Loucy (cell line): ENCODE measurements around the gene TBX1.

ENCODE experiments used
- EZH2phosphoT487 ChIP-seq: fragments of 200-600 bp; IDR thresholded peaks from 2 replicates; pipeline ENCODE4 v1.6.1; 2018; ENCODE audit warnings: antibody characterized with exemption, mild to moderate bottlenecking, moderate library complexity, borderline replicate concordance
- TF ChIP-seq, protein P1 (sequence below): fragments of 200-600 bp; sonication (generic); conservative IDR thresholded peaks from 2 replicates; pipeline ENCODE4 v1.5.1; 2014; ENCODE audit warnings: mild to moderate bottlenecking, antibody characterized with exemption, low read length

- TF ChIP-seq, protein P1, sequence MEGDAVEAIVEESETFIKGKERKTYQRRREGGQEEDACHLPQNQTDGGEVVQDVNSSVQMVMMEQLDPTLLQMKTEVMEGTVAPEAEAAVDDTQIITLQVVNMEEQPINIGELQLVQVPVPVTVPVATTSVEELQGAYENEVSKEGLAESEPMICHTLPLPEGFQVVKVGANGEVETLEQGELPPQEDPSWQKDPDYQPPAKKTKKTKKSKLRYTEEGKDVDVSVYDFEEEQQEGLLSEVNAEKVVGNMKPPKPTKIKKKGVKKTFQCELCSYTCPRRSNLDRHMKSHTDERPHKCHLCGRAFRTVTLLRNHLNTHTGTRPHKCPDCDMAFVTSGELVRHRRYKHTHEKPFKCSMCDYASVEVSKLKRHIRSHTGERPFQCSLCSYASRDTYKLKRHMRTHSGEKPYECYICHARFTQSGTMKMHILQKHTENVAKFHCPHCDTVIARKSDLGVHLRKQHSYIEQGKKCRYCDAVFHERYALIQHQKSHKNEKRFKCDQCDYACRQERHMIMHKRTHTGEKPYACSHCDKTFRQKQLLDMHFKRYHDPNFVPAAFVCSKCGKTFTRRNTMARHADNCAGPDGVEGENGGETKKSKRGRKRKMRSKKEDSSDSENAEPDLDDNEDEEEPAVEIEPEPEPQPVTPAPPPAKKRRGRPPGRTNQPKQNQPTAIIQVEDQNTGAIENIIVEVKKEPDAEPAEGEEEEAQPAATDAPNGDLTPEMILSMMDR, result no peak
- TF ChIP-seq EZH2phosphoT487, result no peak
Measured at GRCh38 chr22:19747551-19747950, 13.0 kb upstream of the TBX1 start.
